Hepatic stellate cell (primary cell): ENCODE results near the gene GUCA1C.

Experiments used
- DNase-seq: peaks from one replicate; pipeline ENCODE4 v3.0.0; 2011; ENCODE audit warnings: low spot score

GUCA1C gene, protein sequence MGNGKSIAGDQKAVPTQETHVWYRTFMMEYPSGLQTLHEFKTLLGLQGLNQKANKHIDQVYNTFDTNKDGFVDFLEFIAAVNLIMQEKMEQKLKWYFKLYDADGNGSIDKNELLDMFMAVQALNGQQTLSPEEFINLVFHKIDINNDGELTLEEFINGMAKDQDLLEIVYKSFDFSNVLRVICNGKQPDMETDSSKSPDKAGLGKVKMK

GRCh38 chr3:108953700-108954099 is at the start of gene GUCA1C:
Gene GUCA1C (minus strand): TSS chr3:108953879. CDS start chr3:108953762, 117 bp downstream.
- DNase-seq = no peak

DNA sequence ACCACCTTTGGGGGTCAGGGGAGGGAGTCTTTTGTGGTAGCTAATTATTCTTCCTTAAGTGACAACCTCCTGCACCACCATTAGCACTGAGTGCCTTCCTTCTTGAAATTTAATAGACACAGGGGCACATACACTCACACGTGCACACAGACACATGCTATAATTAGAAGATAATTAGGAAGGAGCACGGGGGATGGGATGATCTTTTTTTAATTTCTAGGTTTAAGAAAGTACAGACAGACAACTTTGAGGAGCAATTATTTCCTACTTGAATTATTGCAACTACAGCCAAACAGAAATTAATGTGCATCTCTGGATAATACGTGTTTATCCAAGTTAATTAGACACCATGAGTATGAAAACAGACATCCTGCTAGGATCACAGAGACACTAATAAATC is 44.8 kb upstream of the GUCA1C start:
- DNase-seq = no peak

- DNase-seq = no peak
These were observed 32.2 kb upstream of the GUCA1C start for GRCh38 chr3:108985844-108986243.

DNA sequence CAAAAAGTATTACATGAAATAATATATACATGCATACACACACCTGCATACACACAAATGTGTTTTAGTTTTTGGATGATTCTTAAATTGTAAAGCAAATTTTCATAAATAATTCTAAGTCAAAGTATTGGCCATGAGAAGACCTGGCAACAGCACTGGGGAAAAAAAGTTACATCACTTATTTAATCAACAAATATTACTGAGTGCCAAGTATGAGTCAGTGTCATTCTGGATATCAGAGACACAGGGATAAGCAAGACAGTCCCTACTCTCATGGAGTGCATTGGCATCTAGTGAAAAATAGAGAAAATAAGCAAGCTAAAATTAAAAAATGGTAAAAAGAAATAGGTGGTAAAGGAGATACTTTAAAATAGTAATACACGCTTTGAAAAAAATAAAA is 29.4 kb upstream of the GUCA1C start:
- no peak for DNase-seq

GRCh38 chr3:108976058-108976457 is 22.4 kb upstream of the GUCA1C start:
- no peak for DNase-seq

DNA sequence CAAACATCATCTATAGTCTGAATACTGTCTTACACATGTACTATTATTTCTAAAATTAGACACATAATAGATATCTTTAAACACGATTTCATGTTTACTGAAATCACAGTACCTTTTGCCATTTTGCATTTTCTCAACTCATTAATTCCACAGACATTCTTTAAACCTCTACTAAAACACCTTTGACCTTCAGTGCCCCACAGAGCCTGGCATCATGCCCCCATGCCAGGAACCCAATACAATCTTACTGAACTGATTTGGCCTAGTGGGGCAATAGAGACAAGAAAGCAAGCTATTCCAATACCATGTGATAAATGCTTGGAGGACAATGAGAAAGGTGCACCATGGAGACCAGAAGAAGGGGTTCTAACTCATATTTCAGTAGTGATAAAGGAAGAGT is 19.3 kb upstream of the GUCA1C start:
- DNase-seq = no peak

- no peak for DNase-seq
These were observed 18.8 kb upstream of the GUCA1C start for GRCh38 chr3:108972482-108972881.

DNA sequence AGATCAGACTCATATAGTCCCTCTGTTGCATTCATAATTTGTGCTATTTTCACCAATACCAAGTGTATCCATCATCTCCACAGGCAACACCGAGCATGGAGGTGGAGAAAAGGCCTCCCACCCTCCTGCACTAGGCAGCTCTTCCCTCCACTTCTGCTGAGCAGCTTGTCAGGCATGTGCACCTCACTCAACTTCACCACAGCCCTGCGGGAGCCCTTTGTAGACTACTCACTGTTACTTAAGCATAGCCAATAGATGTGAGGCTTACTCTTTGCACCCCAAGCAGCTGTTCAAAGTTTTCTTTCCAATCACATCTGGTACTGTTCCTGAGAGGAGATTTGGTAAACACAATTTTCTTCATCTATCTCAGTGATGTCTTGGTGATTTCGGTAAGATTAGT is 16.9 kb upstream of the GUCA1C start:
- DNase-seq = no peak

DNA sequence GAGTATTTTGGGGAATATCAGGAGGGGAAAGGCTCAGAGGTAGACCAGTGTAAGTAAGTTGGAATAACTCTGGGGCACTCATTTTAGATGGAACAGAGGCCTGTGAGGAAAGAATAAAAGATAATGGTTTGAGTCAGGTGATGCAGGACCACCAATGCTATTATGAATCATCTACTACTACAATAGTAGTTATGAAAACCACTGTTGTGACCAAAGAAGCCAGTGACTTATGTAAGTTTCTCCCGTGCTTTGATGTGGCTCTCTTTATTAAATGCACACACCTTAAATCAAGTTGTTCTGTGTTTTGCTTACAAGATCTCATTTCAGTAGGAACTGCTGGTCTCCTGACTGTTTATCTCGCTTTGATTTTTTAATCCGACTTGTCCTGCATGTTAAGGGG is 13.1 kb upstream of the GUCA1C start:
- DNase-seq = no peak

GRCh38 chr3:108959017-108959416 is 5.3 kb upstream of the GUCA1C start:
- no peak for DNase-seq

GRCh38 chr3:108953210-108953609 is 469 bp downstream of the GUCA1C start:
- no peak for DNase-seq

DNA sequence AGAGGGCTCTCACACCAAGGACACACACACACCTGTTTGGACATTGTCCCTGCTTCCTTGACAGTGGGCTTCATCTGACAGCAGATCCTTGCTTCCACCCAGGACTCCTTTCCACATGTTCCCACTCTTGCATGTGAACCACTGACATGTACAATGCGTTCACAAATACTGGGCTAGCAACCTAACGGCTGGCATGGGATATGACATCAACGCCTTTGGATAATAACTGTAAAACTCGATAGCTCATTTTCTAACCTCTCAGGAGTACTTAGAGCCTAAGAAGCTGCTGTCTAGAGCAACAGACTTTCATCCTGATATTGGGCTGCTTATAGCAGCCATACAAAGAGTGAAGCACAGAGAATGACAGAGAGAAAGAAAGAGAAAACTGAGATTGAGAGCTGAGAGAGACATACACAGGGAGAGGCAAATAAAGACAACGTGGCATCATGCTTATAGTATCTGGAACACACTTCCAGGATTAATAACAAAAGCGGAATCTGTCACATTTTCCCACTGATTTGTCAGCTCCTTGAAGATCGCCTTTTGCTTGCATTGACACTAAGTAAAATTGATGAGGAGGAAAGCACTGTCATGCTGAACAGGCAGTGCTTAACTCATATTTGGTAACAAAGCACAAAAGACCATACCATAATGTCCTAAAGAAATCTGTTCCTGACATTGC is 1.7 kb downstream of the GUCA1C start:
- DNase-seq = no peak

DNA sequence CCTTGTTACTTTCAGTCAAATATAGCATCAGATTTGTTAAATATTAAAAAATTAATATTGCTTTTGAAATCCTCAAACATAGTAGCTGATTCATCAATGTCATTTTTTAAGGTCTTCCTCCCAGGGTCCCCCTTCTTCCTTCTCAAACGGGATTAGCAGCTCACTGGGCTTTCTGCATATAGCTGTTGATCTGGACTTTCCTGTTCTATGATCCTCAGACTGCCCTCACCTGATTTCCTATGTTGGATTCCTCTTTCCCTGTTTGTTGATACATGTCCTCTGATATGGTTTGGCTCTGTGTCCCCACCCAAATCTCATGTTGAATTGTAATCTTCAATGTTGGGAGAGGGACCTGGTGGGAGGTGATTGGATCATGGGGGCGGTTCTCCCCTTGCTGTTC is 5.8 kb downstream of the GUCA1C start:
- DNase-seq = no peak

GRCh38 chr3:108946292-108947285 is 7.1 kb downstream of the GUCA1C start:
- no peak for DNase-seq

DNA sequence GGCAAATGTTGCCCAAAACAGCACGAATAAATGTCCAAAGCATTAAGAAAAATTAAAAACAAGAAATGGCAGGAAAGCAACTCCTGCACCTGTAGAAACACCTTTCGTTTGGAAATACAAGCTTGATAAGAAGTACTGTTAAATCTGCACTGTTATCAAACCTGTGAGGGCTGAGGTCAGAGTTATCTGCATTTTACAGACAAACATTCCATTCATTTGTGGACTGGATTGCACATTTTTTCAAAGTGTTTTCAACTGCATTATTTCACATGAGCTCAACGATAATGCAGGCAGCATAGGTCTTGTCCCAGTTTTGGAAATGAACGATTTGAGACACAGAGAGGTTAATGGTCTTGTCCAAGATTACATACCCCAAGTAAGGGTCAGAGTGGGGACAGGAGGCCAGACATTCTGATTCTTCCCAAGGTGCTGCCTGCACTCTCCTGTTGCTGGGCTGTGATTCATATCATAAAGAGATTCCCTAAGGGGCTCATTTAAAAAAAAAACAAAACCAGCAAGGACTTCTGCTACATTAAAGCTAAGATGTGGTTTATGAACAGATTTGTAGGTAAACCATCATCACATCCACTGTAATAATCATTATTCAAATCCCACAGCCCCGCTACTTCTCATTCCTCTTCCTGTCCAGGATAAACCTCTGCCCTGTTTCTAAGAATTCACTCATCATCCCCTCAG is 13.0 kb downstream of the GUCA1C start:
- DNase-seq = no peak

GRCh38 chr3:108940166-108940565 is 13.5 kb downstream of the GUCA1C start:
- no peak for DNase-seq

- no peak for DNase-seq
These were observed 16.6 kb downstream of the GUCA1C start for GRCh38 chr3:108936924-108937689.

GRCh38 chr3:108931035-108931434 is 22.6 kb downstream of the GUCA1C start:
- no peak for DNase-seq

GRCh38 chr3:108918866-108919265 is 34.8 kb downstream of the GUCA1C start:
- no peak for DNase-seq

DNA sequence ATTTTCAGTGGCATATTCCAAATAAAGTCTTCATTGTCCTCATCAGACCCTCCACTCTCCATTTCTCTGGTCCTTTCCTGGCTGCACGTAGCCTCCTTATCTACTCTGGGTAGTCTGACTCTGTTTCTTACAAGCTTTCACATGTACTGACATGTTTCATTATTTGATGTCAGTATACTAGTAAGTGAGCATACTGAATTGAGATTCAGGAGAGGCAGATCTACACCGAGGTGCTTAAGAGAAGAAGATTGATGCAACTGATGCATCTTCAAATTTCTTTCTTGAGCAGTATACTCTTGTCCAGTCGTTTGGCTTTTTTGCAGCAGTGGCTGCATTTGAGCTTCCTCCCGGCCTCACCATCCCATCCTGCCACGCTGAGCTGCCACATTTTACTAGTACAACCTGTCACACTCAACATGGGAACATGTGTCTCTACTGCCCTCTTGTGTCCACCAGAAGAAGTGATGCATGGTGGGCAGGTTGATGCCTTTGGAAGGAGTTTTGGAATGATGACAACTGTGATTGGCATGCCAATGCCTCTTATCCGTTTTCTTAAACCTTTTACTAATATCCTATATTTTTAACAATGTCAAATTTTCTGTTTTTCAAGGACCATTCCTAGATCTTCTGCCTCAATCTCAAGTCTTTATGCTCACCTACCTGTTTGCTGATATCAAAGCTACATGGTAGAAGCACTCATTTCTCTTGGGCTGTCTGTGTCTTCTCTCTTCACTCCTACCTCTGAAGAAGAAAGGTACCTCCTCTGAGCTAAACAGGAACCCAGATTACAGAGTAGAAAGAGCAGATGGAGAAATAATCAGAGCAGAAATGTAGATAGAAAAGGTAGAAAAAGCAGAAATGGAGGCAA is 38.7 kb downstream of the GUCA1C start:
- peak; percentile 32 for DNase-seq
